K562 (cell line): ENCODE results near the gene CEP20. TPM values are rescaled to one million over a fixed set of nuclear protein-coding genes. Genes with fewer than 3 reads are reported as not detected.

Source experiments
- ATF1 ChIP-seq, 2 experiments: fragments of 450-650 bp in 1 of 2; IDR thresholded peaks; 2 replicates each; pipeline ENCODE4 v1.6.1; 2016; ENCODE audit warnings: missing compliant biosample characterization in 1 of 2, missing genetic modification characterization in 1 of 2
- CREB3L1 ChIP-seq: fragments of 450-650 bp; IDR thresholded peaks from 2 replicates; pipeline ENCODE4 v1.6.1; 2014; ENCODE audit warnings: low read depth, mild to moderate bottlenecking, moderate library complexity, borderline replicate concordance
- EP400 ChIP-seq: fragments of 450-650 bp; IDR thresholded peaks from 2 replicates; pipeline ENCODE4 v1.6.1; 2017; ENCODE audit warnings: antibody characterized with exemption, mild to moderate bottlenecking, moderate library complexity
- ESRRB ChIP-seq: fragments of 250-450 bp; sonication (Bioruptor Pico); IDR thresholded peaks from 2 replicates; pipeline ENCODE4 v1.5.0; 2020; ENCODE audit warnings: mild to moderate bottlenecking, moderate library complexity, borderline replicate concordance
- ETS2 ChIP-seq: IDR thresholded peaks from 2 replicates; pipeline ENCODE4 v1.6.1; 2016; ENCODE audit warnings: borderline replicate concordance, missing genetic modification characterization, mild to moderate bottlenecking, moderate library complexity, missing compliant biosample characterization; ENCODE audit not compliant: poor library complexity, severe bottlenecking
- ETV5 ChIP-seq: sonication (generic); formaldehyde crosslinking; IDR thresholded peaks from 2 replicates; pipeline ENCODE4 v1.4.0; 2020; ENCODE audit warnings: low read depth, mild to moderate bottlenecking, missing genetic modification reagents
- MEF2A ChIP-seq: IDR thresholded peaks from 2 replicates; pipeline ENCODE4 v1.6.1; 2011; ENCODE audit warnings: low read depth, mild to moderate bottlenecking, low read length, moderate library complexity; ENCODE audit not compliant: control insufficient read depth
- NFIC ChIP-seq: fragments of 450-650 bp; IDR thresholded peaks from 2 replicates; pipeline ENCODE4 v1.6.1; 2017; ENCODE audit warnings: mild to moderate bottlenecking, inconsistent platforms
- OTX1 ChIP-seq: fragments of 450-650 bp; formaldehyde crosslinking; IDR thresholded peaks from 2 replicates; pipeline ENCODE4 v1.4.0; 2022; ENCODE audit warnings: mild to moderate bottlenecking
- PTTG1 ChIP-seq: fragments of 450-650 bp; IDR thresholded peaks from 2 replicates; pipeline ENCODE4 v1.6.1; 2016; ENCODE audit warnings: low read depth, mild to moderate bottlenecking, missing genetic modification characterization, missing compliant biosample characterization
- ZNF79 ChIP-seq: fragments of 250-450 bp; sonication (Bioruptor Pico); IDR thresholded peaks from 2 replicates; pipeline ENCODE4 v1.4.0; 2020; ENCODE audit warnings: low read depth, mild to moderate bottlenecking, moderate library complexity
- polyA plus RNA-seq, 8 experiments: library from polyadenylated mRNA; depleted of rRNA in 4 of 8; stranded (reverse) in 5 of 8; unstranded in 3 of 8; fragments of >200 nt; fragmentation: Nextera tagmentation in 2 of 8; fragmentation: Illumina TruSeq in 1 of 8; extraction: Ambion mirVana in 2 of 8; extraction: Trizol in 1 of 8; gene quantifications; 2 replicates each; pipeline versions ENCODE4 v1.2.1 to v1.2.3, GENCODE V29; 2011 to 2014; ENCODE audit warnings: inconsistent platforms in 1 of 8, missing spikeins in 1 of 8
- total RNA-seq, 7 experiments: library from RNA; depleted of rRNA in 6 of 7; stranded (reverse); fragments of >200 nt in 6 of 7; fragmentation: Illumina TruSeq in 2 of 7; extraction: Trizol in 2 of 7; gene quantifications; 2 replicates each; pipeline versions ENCODE4 v1.2.1 to v1.2.3, GENCODE V29; 2011 to 2021; ENCODE audit warnings: low replicate concordance in 1 of 7
- TF ChIP-seq, protein P1 (sequence below): fragments of 450-650 bp; IDR thresholded peaks from 2 replicates; pipeline ENCODE4 v1.6.1; 2016; ENCODE audit warnings: mild to moderate bottlenecking, moderate library complexity
- TF ChIP-seq, protein P2 (sequence below): fragments of 200-400 bp; formaldehyde crosslinking; IDR thresholded peaks from 2 replicates; pipeline ENCODE4 v1.6.1; 2017; ENCODE audit warnings: mild to moderate bottlenecking, low read depth, low read length, moderate library complexity

The CEP20 gene
- total and polyA plus RNA-seq, 9 of the 15 experiments (the other 6 are each of a cell fraction or from before 2014, with no cell fraction given): 41.3 to 150 (median 104) TPM

DNA sequence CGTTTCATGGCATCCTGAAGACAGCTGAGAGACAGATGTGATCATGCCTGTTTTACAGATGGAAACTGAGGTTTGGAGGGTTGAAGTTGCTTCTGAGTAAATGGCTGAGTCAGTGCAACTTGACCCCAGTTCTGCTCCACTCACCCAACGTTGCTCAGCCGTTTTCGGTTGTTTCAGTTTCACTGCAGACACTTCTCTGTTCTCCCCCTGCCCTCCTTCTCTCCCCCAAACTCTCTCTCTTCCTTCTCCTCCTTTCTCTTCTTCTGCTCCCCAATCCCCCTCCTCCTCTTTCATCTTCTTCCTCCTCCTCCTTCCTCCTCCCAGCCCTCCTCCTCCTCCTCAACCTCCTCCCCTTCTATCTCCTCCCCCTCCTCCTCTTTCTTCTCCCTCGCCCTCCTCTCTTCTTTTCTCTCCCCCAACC lies 9.4 kb upstream of the CEP20 start (continued):
- TF ChIP-seq, protein P1, sequence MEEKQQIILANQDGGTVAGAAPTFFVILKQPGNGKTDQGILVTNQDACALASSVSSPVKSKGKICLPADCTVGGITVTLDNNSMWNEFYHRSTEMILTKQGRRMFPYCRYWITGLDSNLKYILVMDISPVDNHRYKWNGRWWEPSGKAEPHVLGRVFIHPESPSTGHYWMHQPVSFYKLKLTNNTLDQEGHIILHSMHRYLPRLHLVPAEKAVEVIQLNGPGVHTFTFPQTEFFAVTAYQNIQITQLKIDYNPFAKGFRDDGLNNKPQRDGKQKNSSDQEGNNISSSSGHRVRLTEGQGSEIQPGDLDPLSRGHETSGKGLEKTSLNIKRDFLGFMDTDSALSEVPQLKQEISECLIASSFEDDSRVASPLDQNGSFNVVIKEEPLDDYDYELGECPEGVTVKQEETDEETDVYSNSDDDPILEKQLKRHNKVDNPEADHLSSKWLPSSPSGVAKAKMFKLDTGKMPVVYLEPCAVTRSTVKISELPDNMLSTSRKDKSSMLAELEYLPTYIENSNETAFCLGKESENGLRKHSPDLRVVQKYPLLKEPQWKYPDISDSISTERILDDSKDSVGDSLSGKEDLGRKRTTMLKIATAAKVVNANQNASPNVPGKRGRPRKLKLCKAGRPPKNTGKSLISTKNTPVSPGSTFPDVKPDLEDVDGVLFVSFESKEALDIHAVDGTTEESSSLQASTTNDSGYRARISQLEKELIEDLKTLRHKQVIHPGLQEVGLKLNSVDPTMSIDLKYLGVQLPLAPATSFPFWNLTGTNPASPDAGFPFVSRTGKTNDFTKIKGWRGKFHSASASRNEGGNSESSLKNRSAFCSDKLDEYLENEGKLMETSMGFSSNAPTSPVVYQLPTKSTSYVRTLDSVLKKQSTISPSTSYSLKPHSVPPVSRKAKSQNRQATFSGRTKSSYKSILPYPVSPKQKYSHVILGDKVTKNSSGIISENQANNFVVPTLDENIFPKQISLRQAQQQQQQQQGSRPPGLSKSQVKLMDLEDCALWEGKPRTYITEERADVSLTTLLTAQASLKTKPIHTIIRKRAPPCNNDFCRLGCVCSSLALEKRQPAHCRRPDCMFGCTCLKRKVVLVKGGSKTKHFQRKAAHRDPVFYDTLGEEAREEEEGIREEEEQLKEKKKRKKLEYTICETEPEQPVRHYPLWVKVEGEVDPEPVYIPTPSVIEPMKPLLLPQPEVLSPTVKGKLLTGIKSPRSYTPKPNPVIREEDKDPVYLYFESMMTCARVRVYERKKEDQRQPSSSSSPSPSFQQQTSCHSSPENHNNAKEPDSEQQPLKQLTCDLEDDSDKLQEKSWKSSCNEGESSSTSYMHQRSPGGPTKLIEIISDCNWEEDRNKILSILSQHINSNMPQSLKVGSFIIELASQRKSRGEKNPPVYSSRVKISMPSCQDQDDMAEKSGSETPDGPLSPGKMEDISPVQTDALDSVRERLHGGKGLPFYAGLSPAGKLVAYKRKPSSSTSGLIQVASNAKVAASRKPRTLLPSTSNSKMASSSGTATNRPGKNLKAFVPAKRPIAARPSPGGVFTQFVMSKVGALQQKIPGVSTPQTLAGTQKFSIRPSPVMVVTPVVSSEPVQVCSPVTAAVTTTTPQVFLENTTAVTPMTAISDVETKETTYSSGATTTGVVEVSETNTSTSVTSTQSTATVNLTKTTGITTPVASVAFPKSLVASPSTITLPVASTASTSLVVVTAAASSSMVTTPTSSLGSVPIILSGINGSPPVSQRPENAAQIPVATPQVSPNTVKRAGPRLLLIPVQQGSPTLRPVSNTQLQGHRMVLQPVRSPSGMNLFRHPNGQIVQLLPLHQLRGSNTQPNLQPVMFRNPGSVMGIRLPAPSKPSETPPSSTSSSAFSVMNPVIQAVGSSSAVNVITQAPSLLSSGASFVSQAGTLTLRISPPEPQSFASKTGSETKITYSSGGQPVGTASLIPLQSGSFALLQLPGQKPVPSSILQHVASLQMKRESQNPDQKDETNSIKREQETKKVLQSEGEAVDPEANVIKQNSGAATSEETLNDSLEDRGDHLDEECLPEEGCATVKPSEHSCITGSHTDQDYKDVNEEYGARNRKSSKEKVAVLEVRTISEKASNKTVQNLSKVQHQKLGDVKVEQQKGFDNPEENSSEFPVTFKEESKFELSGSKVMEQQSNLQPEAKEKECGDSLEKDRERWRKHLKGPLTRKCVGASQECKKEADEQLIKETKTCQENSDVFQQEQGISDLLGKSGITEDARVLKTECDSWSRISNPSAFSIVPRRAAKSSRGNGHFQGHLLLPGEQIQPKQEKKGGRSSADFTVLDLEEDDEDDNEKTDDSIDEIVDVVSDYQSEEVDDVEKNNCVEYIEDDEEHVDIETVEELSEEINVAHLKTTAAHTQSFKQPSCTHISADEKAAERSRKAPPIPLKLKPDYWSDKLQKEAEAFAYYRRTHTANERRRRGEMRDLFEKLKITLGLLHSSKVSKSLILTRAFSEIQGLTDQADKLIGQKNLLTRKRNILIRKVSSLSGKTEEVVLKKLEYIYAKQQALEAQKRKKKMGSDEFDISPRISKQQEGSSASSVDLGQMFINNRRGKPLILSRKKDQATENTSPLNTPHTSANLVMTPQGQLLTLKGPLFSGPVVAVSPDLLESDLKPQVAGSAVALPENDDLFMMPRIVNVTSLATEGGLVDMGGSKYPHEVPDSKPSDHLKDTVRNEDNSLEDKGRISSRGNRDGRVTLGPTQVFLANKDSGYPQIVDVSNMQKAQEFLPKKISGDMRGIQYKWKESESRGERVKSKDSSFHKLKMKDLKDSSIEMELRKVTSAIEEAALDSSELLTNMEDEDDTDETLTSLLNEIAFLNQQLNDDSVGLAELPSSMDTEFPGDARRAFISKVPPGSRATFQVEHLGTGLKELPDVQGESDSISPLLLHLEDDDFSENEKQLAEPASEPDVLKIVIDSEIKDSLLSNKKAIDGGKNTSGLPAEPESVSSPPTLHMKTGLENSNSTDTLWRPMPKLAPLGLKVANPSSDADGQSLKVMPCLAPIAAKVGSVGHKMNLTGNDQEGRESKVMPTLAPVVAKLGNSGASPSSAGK: no peak
- TF ChIP-seq ETV5 (CRISPR knock-in tag) (no peak), PTTG1 (no peak), OTX1 (CRISPR knock-in tag) (0 out of 2 replicates have a peak, but pooled peaks have one; percentile 39), ATF1 (CRISPR knock-in tag; IDR thresholded peaks at IDR 0.05) (no peak), ATF1 (tag; IDR thresholded peaks at IDR 0.05) (no peak), MEF2A (no peak), ETS2 (tag) (no peak), EP400 (no peak; the same call in 1 of the 2 replicates), NFIC (no peak), ZNF79 (CRISPR knock-in tag) (no peak), ESRRB (no peak), CREB3L1 (no peak)
- TF ChIP-seq, protein P2, sequence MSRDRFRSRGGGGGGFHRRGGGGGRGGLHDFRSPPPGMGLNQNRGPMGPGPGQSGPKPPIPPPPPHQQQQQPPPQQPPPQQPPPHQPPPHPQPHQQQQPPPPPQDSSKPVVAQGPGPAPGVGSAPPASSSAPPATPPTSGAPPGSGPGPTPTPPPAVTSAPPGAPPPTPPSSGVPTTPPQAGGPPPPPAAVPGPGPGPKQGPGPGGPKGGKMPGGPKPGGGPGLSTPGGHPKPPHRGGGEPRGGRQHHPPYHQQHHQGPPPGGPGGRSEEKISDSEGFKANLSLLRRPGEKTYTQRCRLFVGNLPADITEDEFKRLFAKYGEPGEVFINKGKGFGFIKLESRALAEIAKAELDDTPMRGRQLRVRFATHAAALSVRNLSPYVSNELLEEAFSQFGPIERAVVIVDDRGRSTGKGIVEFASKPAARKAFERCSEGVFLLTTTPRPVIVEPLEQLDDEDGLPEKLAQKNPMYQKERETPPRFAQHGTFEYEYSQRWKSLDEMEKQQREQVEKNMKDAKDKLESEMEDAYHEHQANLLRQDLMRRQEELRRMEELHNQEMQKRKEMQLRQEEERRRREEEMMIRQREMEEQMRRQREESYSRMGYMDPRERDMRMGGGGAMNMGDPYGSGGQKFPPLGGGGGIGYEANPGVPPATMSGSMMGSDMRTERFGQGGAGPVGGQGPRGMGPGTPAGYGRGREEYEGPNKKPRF: no peak
